GM18511 (cell line): ENCODE measurements around the gene NUAK1.

Experiments used
- ATAC-seq: cut with Tn5 transposase; IDR thresholded peaks from one replicate; pipeline ENCODE4 v1.9.1; 2021; ENCODE audit warnings: mild to moderate bottlenecking, moderate library complexity; ENCODE audit not compliant: unreplicated experiment

Gene NUAK1

DNA sequence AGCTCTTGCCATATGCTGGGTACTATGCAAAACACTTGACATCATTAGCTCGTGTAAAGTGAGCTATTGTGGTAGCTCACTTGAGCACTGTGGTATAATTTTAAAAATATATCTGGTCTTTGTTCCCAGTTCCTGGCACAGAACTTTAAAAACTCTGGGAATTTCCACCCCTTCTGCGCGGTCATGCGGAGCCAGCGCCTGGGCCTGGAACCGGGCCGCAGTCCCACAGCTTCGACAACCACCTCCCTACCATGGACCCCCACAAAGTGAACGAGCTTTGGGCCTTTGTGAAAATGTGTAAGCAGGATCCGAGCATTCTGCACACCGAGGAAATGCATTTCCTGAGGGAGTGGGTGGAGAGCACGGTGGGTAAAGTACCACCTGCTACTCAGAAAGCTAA, 123.1 kb downstream of the NUAK1 start:
- no peak for ATAC-seq

DNA sequence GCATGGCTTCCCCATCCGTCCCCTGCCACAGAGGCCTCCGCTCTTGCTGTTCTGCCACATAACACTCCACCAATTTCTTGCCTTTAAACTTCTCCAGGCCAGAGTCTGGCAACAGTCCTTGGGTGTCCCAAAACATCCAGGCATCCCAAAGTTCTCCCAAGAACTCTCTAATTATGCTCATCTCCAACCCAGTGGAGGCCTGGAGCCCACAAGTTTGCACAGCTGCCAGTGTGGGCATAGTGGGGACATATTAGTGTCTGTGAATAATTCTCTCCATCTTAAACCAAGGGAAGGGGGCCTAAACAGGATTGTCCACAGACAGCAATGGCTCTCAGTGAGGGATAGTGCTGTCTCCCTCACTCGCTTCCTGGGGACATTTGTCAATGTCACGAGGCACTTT, 124.8 kb downstream of the NUAK1 start:
- no peak for ATAC-seq
